ENCODE measurements around the gene IQSEC1. TPM values are rescaled to one million over a fixed set of nuclear protein-coding genes. Genes with fewer than 3 reads are reported as not detected.

The IQSEC1 gene
- total RNA-seq, 1 experiment from 2014 or later: 5.7 TPM

DNA sequence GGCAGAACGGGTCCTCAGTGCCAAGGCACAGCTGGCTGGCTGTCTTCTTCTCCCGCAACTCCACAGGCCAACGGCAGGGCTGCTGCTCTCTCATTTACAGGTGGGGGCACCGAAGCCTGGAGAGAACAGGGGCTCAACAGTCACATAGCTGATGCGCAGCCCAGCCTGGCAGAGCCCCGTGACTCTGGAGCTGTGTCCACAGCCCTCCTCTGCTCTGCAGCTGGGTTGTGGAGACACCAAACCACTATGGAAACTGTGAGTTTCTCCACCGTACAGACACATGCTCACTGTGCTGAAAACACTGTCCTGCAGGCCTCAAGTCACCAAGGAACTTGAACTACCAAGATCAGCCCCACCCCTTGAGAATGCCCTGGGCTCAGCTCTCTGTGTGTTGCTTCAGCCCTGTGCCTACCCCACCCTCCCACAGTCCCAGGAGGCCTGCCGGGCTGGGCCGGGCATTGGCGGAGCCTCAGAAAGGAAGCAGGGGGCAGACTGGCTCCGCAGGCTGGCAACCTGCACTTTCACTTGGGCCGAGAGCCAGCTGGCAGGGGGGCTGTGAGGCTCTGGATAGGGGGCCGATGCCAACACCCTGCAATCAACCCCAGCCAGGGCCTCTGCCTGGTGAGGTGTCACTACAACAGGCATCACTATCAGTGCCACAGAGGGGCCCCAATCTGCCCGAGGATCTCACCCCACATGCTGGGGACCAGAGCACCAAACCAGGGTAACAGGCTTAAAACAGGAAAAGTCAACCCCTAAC is 118.2 kb downstream of the IQSEC1 start:
- DNase-seq (ENCODE audit: low spot score): peak; percentile 58

DNA sequence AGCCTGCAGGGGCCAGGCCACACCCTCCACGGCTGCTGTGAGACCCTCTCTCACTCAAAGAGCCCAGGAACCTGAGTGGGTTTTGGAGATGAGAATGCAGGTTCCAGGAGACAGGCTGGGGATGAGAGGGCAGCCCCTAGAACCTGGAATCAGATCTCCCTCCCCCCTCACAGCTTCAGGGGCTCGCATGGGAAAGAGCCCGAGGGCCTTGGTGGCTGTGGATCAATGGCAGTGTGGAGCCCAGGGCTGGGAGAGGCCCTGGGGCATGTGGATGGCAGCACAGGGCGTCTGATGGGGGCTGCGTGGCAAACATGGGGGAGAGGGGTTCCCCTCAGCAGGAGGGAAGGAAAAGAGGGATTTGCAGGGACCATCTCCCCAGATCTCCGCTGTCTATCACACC is 119.0 kb downstream of the IQSEC1 start:
- DNase-seq (ENCODE audit: low spot score): no peak

DNA sequence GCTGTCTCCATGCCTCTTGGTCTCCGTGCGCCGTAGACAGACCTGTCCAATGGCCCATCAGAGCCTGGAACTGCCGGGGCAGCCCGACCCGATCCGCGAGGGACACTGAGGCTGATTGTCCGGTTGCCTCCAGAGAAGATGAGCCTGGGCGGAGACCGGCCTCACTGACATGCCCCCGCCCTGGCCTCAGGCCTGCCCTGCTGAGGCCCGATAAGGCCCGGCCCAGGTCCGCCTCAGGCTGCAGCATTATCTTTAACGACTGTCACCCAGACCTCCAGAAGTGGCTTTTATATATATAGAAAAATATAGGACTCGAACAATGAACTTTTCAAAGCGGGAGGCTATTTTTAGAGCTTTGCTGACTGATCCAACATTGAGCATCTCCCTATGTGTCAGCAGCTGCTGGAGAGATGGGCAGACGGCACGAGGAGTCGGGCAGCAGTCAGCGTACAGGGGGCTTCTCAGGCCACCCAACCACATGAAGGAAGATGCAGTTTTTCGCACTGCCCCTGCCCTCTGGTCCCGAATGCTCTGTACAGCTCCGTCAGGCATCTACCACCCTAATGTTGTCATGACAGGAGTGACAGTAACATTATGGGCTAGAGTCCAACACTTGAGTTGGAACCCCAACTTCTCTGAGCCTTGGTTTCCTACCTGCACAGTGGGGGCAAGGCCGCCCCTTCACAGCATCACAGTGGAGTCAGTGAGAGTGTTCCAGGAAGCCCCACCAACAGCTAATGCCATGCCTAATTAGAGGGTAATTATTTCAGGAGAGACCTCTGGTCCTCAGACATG is 119.8 kb downstream of the IQSEC1 start:
- DNase-seq (ENCODE audit: low spot score): no peak

DNA sequence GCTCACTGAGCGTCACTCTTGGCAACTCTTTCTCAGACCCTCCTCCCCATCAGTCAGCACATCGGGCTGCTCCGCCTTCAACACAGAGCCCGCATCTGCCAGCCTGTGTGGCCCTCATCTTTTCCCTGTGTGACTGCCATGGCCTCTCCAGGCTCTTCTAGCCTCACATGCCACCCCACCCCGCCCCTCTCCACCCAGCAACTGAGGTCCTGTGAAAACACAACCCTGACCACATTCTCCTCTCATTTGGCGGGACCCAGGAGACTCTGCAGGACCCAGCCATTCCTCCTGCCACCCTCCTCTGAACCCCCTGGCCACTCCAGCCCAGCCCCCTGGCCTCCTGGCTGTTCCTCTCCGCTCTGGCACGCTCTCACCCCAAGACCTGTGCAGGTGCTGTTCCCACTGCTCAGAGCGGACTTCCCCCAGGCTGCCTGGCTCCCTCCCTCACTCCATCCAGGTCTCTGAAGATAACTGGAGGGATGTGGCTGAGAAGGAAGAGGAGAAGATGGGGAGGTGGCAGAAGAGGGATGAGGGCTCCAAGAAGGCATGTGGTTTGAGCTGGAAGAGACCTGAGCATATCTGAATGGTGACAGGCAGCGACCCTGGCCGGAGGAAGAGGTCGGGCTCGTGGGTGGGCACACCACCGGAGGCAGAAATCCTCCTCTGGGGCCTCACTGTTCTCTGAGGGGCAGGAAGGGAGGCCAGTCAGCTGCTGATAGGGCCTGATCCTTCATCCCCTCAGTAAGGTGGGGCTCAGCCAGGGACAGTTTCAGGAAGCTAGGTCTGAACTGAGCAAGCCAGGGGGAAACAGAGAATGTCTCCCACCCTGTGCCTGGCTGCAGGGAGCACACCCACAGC is 120.7 kb downstream of the IQSEC1 start:
- DNase-seq (ENCODE audit: low spot score): no peak

DNA sequence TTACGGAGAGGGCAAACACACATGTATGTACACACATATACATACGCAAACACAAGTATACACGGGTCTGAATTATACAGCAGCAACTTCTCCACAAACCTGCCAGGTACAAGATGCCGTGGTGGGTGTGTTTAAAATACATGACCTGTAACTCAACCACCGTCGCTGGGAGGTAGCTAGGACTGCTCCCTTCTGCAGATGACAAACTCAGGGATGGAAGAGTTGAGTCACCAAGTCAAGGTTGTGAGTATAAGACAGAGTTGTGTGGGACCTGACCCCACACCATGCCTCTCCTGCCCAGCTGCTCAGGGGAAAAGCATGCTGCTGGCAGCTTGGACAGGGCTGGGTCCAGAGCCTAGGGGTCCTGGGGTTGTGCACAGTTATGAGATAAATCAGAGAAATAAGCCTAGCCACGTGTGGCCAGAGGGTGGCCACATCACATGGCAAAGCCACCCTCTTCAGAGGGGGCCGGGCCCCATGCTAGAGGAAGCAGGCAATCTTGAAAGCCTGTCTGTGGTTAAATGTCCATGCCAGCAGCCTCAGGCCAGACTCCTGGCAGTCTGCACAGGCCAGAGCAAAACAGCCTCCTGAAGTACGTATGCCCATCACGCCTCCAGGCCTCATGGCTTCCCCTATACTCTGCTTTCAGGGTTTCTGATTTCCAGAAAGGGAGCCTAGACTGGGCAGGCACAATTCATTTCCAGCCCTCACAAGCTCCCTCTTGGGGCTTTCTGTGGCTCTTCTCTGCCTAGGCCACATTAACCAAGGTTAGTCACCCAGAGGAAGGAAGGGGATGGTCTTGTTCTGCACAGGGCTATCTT is 124.1 kb downstream of the IQSEC1 start:
- DNase-seq (ENCODE audit: low spot score): peak; percentile 77

DNA sequence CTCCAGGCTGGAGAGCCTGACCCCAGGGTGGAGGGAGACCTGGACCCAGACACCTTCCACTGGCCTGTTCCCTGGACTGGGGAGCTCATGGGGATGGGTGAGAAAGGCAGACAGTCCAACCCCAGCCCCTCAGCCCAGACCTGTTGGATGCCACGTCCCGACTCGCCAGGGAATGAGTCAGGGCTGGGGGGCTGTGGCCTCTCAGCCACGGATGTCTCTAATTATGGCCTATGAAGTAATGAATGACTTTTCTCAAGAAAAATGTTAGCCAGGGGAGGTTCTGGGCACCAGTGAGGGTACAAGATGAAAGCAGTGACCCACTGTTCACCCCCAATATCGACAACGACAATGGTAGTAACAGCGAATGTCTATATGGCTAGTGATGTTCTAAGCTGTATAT is 124.9 kb downstream of the IQSEC1 start:
- no peak for DNase-seq (ENCODE audit: low spot score)

DNA sequence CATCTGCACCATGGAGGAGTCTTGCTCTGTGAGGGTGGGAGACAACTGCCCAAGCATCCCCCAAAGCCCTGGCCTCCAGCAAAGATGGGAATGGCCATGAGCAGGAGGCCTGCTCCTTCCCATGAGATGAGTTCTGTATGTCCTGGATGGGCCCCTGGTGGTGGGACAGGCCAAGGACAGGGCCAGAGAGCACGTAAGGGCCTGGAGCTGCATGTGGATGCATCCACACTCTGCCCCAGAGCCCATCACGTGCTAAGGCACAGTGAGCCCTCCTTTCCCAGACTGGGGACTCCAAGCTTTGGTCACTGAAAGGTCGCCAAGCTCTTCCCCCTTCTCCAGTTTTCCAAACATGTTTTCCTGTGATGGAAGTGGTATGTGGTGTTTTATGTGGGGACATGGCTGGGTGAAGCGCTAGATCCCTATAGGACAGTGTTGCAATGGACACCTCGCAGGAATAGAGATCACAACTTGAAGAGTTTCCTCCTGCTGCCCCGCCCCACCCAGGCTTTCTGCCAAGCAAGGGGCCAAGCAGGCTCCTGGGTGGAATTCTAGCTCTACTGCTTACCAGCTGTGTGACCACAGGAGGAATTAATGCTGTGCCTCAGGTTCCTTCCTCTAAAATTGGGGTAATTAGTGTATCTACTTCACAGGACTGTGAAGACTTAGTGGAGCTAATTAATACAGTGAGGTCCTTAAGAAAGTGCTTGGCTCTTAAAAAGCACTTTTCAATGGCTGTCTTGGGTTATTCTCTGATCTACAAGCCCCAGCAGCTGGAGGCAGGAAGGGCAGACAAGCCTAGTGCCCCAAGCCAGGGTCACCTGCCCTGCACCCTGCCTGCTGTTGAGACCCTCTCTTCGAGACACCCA is 125.5 kb downstream of the IQSEC1 start:
- DNase-seq (ENCODE audit: low spot score): peak; percentile 76

DNA sequence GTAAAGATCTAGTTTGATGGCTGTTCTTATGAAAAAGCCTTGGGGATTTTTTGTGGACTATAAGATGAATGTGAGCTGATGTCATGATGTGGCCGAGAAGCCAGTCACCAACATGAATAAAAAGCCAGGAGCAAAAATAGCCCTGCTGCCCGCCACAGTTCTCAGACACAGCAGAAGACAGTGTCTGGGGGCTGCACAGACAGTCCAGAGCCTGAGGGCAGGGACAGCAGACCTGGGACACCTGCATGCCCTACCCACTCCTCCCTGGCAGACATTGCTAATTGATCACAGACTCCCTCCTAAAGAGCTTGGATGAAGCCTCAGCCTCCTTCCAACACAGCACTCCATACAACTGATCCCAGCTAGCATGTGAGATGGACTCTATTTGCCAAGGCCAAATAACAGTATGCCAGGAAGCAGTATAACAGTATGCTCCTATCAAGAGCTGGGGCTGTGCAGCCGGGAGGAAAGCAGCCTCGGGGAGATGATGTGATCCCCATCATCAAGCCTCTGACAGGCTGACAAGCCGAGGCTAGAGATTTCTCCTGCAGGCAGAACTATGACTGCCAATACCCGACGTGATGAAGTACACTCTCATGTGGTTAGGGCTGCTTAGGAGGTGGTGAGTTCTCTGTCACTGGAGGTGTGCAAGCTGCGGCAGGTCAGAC is 126.4 kb downstream of the IQSEC1 start:
- DNase-seq (ENCODE audit: low spot score): no peak

DNA sequence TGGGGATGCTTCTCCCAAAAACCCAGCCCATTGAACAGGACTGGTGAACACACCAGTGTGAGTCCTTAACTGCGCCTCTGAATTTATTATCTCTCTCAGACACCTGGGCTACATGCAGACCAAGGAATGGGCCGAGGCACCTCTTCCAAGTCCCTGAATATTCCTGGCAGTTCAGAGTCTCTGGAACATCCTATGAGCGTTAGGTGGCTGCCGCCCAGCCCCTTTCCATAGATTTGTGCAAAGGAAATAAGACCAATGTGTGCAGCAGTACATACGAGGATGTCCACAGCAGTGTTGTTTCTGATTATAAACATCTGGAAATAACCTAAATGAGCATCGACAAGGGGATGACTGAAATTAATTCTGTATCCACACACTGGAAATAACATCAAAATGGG is 127.0 kb downstream of the IQSEC1 start:
- DNase-seq (ENCODE audit: low spot score): no peak

DNA sequence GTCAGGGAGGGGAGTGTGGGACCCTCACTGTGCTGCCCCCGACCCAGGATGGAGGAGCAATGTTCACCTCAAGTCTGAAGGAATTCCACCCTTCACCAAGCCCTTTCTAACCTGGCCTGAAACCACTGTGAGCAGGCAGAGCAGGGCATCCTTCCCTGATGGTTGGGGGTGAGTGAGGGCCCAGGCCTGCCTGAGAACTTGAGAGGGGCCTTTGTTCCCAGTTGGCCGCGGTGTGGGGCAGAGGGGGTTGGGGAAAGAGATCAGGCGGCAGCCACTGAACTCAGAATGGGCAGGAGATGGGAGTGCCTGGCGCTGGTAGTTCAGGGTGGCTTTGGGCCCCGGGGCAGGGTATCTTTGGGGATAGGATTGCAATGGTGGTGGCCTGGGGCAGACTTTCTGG is 128.4 kb downstream of the IQSEC1 start:
- DNase-seq (ENCODE audit: low spot score): no peak

DNA sequence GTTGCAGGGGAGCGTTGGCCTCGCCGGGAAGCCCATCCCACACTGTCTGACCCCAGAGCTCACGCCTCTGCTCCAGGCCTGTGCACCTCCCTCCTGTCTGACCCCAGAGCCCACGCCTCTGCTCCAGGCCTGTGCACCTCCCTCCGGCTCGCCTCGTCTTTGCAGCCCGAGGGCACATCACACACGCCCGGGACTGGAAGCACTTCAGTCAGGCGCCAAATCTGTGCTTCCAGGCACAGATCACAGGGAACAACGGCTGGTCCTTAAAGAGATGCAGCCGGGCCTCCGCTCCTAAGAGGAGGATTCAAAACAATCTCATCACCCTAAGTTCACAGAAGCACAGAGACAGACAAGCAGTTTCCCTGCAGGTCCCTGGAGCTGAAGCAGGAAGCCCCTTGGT is 128.8 kb downstream of the IQSEC1 start:
- DNase-seq (ENCODE audit: low spot score): no peak

DNA sequence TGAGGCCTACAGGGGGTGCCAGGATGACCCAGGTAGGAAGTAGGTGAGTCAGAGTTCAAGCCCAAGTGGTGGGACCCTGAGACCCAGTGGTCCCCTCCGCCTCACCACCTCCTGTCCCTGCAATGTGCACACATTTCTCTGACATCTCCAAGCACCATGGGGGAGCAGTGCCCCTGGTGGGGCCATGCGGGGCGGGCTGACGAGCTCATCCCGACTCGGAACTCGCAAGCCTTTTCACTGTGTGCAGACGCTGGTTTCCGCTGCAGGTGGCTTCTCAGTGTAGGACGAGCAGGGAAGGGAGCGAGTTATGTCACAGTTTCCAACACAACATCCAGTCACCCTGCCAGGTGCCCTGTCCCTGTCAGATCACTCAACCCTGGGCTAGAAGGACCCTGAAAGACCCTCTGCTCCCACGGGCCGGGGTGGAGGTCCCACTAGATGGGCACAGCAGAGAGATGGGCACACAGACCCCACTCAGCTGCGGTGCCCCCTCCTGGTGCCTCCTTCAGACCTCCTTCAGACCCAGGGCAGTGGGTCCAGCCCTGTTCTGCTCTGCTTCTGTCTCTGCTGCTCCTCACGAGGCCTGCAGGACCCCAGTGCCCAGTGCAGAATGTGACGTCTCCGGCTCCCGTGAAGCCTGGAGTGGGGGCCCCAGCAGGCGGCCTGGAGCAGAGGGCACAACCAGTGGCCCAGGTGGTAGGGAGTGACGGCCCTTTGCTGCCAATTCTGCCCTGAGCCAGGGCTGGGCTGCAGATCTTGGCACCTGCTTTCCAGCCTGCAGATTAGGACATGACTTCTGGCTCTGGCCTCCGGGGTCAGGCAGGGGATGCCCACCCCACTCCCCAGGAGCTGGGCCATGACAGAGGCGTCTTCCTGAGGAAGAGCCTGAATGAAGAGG is 129.9 kb downstream of the IQSEC1 start:
- DNase-seq (ENCODE audit: low spot score): no peak

DNA sequence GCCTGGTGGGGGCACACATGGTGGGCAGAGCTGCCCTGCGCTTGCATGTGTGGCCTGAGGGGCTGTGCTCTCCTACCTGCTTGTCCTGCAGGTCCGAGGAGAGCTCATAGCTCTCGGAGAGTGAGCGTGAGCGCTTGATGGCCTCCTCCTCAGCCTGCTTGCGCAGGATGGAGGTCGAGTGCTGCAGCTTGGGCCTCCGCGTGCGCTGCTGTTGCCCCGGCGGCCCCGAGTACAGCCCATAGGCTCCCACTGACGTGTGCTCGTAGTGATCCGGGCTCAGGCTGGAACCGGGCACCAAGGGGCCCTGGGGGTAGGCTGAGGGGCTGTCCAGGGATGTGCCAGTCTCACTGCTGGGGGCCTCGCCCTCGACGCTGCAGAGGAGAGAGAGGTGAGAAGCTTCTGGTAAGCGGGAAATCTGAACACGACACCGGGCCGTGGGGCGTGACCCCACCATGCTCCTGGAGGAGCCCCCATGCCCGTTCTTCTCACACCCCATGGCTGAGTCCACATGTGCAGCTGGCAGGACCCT is 131.7 kb downstream of the IQSEC1 start:
- no peak for DNase-seq (ENCODE audit: low spot score)

DNA sequence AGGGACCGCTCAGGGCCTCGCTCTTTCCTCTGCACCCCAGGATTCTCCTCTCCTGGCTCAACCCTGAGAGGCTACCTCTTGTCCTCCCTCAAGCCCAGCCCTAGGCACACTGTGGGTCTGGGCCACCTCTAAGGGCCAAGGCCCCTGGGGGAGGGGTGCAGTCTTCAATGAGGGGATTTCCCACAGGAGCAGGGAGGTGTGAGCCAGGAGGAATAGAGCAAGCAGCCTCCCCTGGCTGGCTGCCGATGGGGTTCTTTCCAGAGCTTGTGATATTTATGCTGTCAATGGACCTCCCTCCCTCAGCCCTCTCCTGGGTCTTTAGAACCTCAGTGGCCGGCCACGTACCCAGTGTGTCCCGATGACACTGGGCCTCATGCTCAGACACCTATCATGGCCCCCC is 132.4 kb downstream of the IQSEC1 start:
- no peak for DNase-seq (ENCODE audit: low spot score)

DNA sequence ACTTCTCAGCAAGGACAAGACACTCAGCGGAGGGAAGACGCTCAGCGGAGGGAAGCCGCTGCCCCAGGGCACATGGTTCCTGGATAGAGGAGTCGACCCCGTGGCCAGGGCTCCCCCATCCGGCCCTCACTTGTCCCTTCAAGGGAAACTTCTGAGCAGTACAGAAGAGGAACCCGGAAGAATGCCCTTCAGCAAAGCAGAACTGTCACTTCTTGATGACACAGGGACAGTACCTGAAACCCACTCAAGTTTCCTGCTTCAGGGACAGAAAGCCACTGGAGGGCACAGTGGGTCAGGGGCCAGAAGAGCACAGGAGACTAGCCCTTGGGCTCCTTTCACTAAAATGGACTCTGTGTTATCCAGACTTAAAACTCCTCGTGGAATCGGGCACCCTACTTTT is 134.1 kb downstream of the IQSEC1 start:
- DNase-seq (ENCODE audit: low spot score): no peak

DNA sequence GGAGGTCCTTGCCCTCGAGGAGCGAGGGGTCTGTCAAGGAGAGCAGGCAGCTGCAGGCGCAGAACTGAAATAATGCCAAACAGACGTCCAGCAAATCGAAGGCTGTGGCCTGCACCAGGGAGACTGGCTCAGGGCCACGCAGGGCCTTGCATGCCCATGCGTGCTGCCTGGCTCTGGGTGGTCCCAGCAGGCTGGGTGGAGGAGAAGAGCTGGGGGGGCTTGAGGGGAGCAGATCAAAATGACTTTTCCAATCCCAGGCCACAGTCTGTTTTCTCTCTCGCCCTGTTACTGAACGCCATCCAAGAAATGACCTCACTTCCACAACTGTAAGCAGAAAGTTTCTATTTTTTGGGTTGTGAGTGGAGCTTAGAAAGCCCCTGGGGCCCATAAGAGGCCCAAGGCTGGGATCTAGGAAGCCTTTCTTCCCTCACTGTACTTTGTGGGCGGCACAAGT is 134.9 kb downstream of the IQSEC1 start:
- no peak for DNase-seq (ENCODE audit: low spot score)

DNA sequence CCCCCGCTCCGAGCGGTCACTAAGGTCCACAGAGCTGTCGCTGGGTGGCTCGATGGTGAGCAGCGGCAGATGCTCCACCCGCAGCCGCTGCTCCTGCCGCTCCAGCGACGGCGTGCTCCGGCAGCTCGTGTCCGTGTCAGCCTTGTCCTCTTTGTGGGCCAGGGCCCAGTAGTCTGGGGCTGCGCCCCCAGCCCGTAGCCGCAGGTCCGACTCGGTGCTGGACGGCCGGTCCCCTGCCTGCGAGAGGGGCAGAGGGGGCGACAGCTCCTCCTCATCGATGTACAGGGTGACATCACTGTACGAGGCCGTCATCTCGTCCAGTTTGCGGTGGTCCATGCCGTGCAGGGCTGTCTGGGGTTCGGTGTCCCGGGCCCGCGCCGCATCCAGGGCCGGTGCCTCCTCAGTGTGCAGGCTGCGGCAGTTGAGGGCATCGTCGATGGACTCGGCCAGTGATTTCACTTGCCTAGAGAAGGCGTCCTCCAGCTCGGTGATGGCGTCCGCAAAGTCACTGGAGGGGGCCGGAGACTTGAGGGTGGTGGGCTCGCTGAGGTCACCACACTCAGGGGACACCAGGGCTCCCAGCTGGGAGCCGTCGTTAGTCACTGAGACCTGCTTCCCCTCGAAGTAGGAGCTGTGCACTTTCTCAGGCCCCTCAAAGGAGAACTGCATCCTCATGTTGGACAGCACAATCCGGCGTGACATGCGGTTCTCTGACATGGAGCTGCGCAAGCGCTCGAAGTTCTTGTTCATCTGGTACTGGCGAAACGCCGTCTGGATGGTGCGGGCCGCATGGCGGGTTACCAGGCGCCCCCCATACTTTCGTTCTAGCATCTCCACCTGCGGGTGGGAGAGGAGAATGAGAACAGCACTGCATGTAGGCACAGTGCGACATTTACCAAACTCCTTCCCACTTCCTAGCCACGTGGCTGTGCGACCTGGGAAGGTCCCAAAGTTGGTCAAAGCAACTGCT is 137.1 kb downstream of the IQSEC1 start:
- DNase-seq (ENCODE audit: low spot score): no peak

Measured in H4 (cell line).